Stimulated activated CD4-positive, alpha-beta T cell treated with anti-CD3 and anti-CD28 coated beads, Interleukin-4, amount 100 ng/mL, for 24 hours (primary cell): Measurements from ENCODE around the gene CNOT8.
"Not testable (repeated sequence)": the region's sequence is repeated elsewhere in the genome, so short reads cannot be mapped to it uniquely, and the experiment has no call there.

ENCODE experiments used
- DNase-seq: peaks from one replicate; pipeline ENCODE4 v3.0.0-alpha.2; 2020

Gene CNOT8

DNA sequence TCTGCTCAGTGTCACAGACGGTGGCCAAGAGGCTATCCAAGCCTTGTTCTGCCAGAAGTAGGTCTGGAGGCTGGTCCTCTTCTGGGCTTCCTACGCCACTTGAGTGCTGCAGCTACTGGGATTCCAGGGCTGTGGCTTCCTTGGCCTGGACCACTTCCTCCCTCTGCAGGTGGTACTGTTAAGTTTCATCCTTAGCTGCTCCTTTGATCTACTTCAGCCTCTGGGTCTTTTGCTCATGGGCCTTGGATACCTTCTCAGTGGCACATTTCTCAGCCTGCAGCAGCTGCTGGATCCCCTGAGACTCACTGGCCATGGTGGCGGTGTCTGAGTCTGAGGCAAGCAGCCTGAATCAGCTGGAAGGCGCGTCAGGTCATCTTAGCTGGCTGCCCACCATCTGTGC is 10.3 kb downstream of the CNOT8 start:
- no peak for DNase-seq

DNA sequence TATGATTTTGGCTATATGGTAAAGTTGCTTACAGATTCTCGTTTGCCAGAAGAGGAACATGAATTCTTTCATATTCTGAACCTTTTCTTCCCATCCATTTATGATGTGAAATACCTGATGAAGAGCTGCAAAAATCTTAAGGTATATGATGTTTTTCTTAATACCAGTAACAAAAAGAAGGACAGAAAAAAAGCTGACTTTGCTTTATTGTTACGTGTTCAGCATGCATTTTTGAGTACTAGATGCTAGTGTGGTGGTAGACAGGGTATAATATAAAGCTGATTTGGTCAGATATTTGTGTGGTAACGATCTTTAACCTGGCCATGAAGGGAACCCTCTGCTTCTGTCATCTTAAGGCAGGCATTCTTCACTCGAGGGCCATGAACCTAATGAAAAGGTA is 13.3 kb downstream of the CNOT8 start:
- DNase-seq = no peak

DNA sequence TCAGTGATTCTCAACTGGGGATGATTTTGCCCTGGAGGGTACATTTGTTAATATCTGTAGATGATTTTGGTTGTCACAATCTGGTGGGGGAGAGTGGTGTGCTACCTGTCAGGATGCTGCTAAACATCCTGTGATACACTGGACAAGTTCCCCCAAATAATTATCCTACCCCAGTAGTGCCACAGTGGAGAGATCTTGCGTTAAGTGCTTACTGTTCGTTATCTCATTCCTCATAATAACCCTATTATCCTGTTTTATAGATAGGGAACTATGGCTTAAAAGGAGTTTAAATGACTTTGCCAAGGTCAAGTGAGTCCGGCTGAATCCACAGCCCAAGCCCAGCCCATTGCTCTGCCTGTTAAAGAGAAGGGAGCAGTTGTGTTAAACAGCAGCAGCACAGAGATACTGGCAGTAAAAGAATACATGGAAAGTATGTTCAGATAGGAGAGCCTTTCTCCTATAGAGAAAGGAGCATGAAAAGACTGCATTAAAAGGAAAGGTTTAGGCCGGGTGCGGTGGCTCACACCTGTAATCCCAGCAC is 15.4 kb downstream of the CNOT8 start:
- no peak for DNase-seq

DNA sequence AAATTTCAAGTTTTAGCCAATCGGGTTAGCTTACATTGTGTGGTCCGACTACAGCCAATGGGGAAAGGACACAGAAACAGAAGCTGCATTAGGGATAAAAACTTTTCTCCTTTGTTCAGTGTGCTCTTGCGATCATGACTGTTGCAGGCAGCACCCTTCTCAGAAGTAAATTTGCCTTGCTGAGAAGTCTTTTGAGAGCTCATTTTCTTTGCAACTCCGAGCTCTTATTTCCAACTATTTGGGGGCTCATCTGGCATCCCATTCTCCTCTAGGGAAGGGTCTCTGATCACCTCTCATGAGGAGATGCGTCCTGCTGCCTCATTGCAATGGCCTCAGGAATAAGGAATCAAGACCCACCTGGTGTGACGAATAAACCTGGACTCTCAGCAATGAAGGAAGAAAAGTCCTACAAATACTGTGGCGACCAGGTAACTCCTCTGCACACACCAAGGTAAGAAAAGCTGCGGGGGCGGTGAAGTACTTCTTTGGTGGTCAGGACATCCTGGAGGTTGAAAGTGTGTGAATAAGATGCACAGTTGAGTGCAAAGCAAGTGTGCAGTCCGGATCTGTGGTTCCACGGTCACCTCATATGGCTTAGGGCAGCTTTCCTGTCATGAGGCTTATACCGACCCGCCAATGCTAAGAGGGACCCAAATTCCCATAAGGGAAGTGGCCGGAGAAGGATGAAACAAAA is 20.4 kb downstream of the CNOT8 start:
- DNase-seq = no peak

DNA sequence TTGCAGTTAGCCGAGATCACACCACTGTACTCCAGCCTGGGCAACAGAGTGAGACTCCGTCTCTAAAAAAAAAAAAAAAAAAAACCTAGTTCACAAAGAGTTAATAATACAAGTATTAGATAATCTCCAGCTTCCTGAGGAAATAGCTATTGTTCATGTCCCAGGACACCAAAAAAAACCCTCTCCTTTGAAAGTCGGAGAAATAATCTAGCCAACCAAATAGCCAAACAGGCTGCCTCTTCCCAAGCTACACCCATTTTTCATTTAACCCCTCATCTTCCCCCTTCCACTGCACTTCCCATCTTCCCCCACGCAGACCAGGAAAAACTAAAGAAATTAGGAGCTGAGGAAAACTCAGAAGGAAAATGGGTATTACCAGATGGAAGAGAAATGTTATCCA is 23.6 kb downstream of the CNOT8 start:
- no peak for DNase-seq

DNA sequence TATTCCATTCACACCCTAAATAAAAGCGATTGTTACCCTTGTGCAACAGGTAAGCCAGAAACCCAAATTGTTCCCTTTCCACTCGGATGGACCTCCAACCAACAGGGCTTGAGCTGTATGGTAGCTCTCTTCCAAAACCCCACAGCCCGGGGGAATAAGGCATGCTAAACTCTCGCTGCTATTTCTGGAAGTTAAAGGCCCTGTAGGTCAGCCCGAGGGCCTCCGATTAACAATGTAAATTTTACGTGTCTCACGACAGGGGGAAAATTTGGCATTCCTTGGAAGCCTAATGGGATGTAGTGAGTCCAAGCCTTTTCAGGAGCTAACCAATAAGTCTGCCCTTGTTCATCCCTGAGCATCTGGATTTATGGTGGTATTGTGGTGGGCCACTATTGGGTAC is 26.0 kb downstream of the CNOT8 start:
- no peak for DNase-seq

DNA sequence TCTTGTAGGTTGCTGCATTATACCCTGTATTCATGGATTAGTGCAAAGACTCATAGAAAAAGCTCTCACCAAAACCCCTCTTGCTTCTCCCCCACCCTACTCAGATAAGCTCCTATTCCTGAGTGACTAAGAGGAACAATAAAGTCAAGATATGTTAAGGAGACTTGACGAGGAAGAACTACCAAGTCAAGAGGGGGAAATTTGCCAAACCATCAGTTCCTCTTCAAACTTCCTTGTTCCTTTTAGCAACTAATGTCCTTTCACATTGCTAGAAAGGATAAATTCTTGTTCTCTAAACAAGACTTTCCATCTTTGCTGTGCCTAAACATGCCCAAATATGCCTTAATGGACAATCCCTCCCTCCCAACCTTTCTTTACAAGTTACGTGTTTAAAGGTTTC is 27.0 kb downstream of the CNOT8 start:
- DNase-seq = no peak

DNA sequence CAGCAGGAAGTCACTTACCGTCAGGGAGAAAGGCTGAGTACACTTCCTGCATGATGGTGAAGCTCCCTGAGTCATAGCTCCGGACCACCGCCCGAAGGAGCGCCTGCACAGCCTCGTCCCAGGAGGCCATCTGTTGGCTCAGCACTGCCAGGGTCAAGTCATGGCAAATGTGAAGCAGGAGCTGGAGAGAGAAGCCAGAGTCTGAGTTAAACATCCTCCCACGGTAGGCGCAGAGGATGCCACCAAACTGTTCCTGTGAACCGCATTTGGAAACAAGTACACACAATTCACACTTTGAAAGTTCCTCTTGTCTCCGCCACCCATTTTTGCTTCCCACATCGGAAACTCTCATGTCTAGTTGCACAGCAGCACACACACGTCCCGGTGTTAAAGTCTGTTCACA is 33.9 kb downstream of the CNOT8 start:
- DNase-seq = no peak

DNA sequence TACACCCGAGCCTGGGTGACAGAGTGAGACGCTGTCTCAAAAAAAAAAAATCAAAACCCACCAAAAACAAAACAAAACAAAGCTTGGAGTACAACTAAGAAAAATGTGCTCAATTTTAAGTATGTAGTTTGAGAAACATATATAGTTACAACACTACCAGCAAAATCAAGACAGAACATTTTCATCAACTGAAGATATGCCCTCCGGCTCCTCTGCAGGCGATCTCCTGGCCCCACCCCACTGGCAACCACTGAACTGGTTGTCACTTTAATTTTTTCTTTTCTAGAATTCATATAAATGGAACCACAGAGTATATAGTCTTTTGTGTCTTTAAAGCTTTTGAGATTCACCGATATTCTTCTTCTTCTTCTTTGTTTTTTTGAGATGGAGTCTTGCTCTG is 35.0 kb downstream of the CNOT8 start:
- DNase-seq = no peak

DNA sequence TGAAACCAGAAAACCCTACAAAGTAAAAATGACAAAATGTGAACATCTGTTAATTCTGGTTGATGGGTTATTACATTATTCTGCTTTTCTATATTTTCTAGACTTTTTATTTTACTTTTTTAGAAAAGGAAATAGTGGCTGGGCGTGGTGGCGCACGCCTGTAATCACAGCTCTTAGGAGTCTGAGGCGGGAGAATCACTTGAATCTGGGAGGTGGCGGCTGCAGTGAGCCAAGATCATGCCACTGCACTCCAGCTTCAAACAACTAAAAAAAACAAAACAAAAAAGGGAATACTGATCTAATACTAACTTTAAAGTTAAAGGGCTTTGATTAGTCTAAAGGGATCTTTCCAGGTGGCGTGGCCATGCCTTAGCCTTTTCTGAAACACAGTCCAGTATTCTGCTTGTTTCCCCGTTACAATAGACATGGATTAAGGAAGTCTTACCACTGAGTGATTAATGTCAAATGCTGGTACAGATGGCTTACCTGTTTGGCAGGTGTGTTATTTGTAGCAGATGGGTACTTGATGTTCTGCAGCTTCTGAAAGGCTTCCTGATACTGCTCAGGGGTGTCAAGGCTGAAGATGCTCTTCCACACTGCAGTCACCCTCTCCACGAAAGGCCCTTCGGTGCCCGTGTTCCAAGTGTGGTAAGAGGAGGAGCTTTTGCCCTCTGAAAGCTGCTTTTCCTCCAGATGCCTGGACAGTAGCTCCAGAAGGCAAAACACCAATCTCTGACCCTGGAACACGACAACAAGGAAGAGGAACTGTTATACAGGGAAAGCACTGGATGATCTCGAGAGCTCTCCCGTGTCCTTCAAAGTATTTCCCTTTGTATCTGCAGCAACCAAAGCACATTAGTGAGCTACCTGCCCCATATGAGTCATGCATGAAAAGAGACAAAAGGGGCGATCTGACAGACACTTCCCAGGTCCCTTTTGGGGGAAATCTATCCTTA is 37.5 kb downstream of the CNOT8 start:
- no peak for DNase-seq

DNA sequence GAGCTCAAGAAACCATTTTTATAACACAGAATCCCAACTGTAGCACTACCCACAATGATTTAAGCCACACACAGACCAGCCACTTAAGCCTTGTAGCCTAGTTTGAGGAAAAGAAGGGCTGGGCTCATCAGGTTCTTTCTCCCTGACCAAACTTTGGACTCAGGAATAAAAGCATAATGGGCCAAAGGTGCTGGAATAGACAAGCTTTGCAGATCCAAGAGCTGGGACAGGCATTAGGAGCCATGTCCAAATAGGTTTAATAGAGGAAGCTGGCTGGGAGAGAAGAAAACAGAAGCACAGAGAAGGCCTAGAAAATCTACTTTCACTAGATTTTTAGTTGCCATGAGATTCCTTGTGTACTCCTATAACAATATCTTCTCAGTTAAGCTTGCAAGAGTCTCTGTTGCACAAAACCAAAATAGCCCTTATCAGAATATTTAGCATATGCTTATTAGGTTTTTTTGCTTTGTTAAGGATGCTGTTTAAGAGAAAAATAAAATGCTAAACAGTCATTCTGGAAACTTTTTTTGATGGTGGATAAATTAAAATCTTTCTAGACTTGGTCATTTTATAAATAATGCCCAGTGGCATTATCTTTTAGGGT is 38.2 kb downstream of the CNOT8 start:
- no peak for DNase-seq

DNA sequence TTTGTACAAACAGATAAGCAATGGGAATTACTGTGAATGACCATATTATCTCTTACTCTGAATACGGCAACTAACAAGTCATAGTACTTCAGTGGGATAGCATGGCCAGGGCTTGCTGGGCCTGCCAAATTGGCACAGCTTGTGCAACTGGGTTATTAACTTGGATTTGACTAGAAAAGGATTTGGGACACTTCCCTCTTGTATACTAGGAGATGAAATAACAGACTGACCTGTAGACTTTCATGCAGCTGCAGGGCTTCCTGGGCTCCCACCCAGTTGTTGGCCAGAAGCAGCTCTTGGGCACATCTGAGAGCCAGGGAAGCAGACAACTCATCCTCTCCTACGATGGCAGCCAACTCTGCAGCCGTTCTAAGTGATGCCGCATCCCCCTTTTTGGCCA is 39.8 kb downstream of the CNOT8 start:
- no peak for DNase-seq

DNA sequence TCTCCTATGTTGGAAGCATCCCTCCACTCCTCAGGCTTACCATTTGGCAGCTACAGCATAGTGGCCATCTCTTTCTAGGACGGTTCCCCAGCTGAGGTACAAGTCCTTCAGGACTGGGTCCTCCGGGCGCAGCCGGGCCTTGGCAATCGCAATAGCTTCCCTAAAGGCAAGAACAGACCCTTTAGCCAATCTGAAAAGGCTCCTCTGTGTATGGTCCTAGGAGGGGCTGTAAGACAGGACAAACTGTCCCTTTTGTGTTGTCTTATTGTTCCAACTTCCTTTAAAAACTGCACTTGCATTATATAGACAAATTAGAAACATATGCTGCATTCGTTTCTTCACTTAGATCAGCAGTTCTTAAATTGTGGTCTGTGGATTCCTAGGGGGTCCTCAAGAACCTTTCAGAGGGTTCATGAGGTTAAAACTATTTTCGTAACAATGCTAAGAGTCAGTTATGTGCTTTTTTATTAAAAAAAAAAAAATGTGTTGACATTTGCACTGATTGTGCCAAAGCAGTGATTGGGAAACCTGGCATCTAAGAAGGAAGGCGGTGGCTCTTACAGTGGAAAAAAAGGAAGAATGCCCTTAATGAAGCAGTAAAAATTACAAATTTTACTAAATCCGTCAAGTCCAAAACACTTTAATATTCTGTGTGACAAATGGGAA is 40.9 kb downstream of the CNOT8 start:
- no peak for DNase-seq

DNA sequence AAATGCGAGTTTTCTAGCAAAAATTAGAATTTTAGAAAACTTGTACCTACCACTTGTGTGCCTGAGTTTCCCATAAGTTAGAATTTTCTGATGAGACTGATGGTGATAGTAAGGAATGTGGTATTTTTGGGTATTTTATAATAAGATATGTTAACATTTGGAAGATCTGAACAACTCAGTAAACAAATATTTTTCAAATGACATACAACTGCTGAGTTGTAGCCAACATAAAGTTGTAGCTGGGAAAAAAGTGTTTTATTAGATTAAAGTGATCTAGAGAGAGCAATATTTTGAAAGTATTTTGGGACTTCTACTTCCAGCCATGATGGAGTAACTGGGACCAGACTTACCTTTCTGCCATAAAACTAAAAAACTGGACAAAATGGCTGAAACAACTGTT is 41.6 kb downstream of the CNOT8 start:
- no peak for DNase-seq

DNA sequence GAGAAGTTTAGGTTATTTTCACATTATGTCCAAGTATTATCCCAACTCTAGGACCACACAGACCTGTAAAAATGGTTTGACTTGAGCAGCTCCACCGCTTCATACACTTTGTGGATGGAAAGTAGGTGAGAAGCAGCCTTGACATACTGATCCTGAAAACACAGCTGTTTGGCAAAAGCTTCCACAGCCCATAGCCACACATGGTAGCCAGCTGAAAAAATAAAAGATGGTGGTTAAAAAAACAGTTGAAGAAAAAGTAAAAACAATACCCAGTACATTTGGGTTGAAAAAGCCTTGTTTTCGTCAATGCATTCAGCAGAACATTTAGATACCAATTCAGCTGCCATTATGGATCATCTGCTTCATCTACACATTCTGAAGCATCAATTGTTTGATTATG is 42.8 kb downstream of the CNOT8 start:
- no peak for DNase-seq

DNA sequence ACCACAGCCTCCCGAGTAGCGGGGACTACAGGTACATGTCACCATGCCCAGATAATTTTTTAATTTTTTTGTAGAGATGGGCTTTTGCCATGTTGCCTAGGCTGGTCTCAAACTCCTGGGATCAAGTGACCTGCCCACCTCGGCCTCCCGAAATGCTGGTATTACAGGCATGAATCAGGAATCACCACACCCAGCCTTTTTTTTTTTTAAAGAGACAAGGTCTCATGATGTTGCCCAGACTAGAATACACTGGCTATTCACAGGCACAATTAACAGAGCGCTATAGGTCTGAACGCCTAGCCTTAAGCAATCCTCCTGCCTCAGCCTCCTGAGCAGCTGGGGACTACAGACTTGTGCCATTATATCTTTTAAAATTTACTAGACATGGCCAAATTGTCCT is 43.5 kb downstream of the CNOT8 start:
- DNase-seq = no peak

DNA sequence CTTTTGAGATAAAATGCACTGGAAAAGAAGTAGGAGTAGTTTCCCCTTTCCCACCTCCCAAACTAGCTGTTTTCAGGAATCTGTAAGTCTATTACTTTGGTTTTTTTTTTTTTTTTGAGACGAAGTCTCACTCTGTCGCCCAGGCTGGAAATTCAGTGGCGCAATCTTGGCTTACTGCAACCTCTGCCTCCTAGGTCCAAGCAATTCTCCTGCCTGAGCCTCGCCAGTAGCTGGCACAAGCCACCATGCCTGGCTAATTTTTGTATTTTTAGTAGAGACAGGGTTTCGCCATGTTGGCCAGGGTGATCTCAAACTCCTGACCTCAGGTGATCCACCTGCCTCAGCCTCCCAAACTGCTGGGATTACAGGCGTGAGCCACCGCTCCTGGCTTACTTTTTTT is 47.2 kb downstream of the CNOT8 start:
- not testable (repeated sequence) for DNase-seq

DNA sequence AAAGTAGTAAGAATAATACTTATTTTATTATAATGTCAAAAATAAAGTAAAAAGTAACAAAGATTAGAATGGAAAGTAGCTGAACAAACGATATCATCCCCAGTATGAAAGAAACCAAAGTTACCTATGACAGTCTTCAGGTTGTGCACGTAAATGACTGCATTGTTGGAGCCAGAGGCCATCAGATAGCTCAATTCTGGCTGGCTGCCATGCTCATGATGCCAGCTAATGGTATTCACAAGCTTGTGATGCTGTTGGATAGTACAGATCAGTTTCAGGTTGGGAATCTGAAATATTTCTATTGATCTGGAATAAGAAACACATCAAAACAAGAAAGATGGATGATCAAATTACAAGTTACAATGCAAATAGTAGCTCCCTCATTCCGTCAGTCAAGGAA is 58.4 kb downstream of the CNOT8 start:
- DNase-seq = no peak

DNA sequence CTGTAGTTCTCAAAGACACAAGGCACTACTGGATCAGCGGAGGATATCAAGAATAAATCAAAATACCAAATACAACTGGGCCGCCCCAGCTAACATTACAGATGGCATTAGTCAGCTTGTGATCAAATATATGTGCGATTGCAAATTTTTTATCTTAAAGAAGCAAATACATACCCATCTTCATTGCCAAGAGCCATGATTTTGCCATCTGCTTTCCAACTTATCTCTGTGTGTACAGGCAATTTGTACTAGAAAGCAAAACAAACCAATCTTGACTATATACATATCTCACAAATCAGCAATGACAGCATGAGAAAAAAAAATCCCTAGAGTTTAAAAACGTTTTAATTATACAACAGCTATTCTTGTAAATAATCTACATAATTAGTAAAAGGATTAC is 59.3 kb downstream of the CNOT8 start:
- no peak for DNase-seq

DNA sequence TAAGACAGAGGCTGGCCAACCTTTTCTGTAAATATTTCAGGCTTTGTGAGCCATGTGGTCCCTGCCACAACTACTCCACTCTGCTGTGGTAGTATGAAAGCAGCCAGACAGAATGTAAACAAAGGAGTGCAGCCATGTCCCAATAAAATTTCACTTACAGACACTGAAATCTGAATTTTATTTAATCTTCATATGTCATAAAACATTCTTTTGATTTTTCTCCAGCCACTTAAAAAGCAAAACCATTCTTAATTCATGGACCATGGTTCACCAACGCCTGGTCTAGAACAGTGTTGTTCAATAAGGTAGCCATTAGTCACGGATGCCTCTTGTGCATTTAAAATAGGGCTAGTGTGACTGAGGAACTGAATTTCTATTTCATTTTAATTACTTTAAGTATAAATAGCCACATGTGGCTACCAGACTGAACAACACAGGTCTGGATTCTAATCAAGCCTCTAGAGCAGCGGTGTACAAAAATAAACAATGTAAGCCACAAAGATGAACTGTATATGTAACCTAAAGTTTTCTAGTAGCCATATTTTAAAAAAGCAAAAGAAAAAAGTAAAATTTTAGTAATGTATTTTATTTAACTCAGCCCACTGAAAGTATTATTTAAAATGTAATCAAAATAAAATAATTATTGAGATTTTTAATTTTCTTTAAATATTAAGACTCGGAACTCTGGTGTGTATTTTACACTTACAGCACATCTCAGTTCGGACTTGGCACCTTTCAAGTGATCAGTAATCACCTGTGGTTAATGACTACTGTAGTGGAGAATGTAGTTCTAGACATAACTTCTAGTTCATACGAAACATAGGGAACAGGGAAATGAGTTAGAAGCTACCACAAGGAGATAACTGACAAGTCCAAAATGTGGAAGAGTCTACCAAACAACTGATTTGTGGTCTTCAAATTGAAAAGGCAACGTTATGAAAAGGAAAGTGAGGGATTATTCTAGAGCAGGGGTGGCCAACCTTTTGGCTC is 65.3 kb downstream of the CNOT8 start:
- no peak for DNase-seq
